B cell (primary cell): Measurements from ENCODE around the gene UQCC3.
"Not testable (repeated sequence)": the region's sequence is repeated elsewhere in the genome, so short reads cannot be mapped to it uniquely, and the experiment has no call there.

Experiments used
- EZH2 ChIP-seq: IDR thresholded peaks from 2 replicates; pipeline ENCODE4 v1.6.1; 2012; ENCODE audit warnings: borderline replicate concordance, low read depth, mild to moderate bottlenecking, moderate library complexity, low read length; ENCODE audit not compliant: insufficient read depth, poor library complexity, severe bottlenecking
- TF ChIP-seq, protein P1 (sequence below): fragments of 200-600 bp; IDR thresholded peaks from one replicate; pipeline ENCODE4 v1.8.0; 2022; ENCODE audit warnings: antibody characterized with exemption, mild to moderate bottlenecking

DNA sequence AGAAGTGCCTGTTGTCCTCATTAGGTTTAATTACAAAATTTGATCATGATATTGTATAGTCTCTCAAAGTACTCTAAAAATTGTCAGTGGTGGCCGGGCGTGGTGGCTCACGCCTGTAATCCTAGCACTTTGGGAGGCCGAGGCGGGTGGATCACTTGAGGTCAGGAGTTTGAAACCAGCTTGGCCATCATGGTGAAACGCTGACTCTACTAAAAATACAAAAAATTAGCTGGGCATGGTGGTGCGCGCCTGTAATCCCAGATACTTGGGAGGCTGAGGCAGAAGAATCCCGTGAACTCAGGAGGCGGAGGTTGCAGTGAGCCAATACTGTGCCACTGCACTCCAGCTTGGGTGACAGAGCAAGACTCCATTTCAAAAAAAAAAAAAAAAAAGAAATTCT, 3.9 kb downstream of the UQCC3 start:
- TF ChIP-seq, protein P1, sequence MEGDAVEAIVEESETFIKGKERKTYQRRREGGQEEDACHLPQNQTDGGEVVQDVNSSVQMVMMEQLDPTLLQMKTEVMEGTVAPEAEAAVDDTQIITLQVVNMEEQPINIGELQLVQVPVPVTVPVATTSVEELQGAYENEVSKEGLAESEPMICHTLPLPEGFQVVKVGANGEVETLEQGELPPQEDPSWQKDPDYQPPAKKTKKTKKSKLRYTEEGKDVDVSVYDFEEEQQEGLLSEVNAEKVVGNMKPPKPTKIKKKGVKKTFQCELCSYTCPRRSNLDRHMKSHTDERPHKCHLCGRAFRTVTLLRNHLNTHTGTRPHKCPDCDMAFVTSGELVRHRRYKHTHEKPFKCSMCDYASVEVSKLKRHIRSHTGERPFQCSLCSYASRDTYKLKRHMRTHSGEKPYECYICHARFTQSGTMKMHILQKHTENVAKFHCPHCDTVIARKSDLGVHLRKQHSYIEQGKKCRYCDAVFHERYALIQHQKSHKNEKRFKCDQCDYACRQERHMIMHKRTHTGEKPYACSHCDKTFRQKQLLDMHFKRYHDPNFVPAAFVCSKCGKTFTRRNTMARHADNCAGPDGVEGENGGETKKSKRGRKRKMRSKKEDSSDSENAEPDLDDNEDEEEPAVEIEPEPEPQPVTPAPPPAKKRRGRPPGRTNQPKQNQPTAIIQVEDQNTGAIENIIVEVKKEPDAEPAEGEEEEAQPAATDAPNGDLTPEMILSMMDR = not testable (repeated sequence)
- TF ChIP-seq EZH2 = not testable (repeated sequence)
